Karpas-422 (cell line): ENCODE measurements around the gene DNAJA4. TPM values are rescaled to one million over a fixed set of nuclear protein-coding genes. Genes with fewer than 3 reads are reported as not detected.

Experiments used
- DNase-seq: peaks from one replicate; pipeline ENCODE4 v3.0.0-alpha.2; 2015
- H2AFZ ChIP-seq: fragments of 200-600 bp; sonication (generic); 2 replicates; pipeline ENCODE4 v1.6.1; 2014; ENCODE audit warnings: antibody characterized with exemption, low read length, mixed read lengths
- H3K27ac ChIP-seq: fragments of 200-600 bp; sonication (generic); 2 replicates; pipeline ENCODE4 v1.5.1; 2014; ENCODE audit warnings: mild to moderate bottlenecking, low read length, moderate library complexity
- H3K27me3 ChIP-seq: fragments of 200-600 bp; sonication (generic); 2 replicates; pipeline ENCODE4 v1.6.1; 2014; ENCODE audit warnings: low read length, mixed read lengths
- H3K36me3 ChIP-seq: fragments of 200-600 bp; sonication (generic); 2 replicates; pipeline ENCODE4 v1.6.1; 2014; ENCODE audit warnings: low read length, mixed read lengths; ENCODE audit not compliant: insufficient read depth
- H3K4me1 ChIP-seq: fragments of 200-600 bp; sonication (generic); 2 replicates; pipeline ENCODE4 v1.6.1; 2014; ENCODE audit warnings: mild to moderate bottlenecking, low read length, mixed read lengths
- H3K4me2 ChIP-seq: fragments of 200-600 bp; sonication (generic); 2 replicates; pipeline ENCODE4 v1.6.1; 2014; ENCODE audit warnings: low read length, low read depth, mild to moderate bottlenecking; ENCODE audit not compliant: poor library complexity, severe bottlenecking
- H3K4me3 ChIP-seq: fragments of 200-600 bp; sonication (generic); 2 replicates; pipeline ENCODE4 v1.5.1; 2014; ENCODE audit warnings: mild to moderate bottlenecking, antibody characterized with exemption, low read length, mixed read lengths
- H3K79me2 ChIP-seq: fragments of 200-600 bp; sonication (generic); 2 replicates; pipeline ENCODE4 v1.6.1; 2014; ENCODE audit warnings: mild to moderate bottlenecking, low read length, mixed read lengths
- H3K9ac ChIP-seq: fragments of 200-600 bp; sonication (generic); 2 replicates; pipeline ENCODE4 v1.6.0; 2014; ENCODE audit warnings: low read length
- H3K9me2 ChIP-seq: fragments of 200-600 bp; sonication (generic), shearing (Covaris generic); replicated peaks from 2 replicates; pipeline ENCODE4 v1.6.0; 2014; ENCODE audit warnings: mild to moderate bottlenecking, low read length, moderate library complexity; ENCODE audit not compliant: insufficient read depth
- H3K9me3 ChIP-seq: fragments of 300-700, 200-600 bp; sonication (generic); 2 replicates; pipeline ENCODE4 v1.6.1; 2014; ENCODE audit warnings: low read length, mixed read lengths
- H4K20me1 ChIP-seq: fragments of 200-600 bp; sonication (generic); 2 replicates; pipeline ENCODE4 v1.6.1; 2014; ENCODE audit warnings: mild to moderate bottlenecking, antibody characterized with exemption, low read length, low read depth; ENCODE audit not compliant: insufficient read depth
- total RNA-seq: library from RNA; depleted of rRNA; stranded (reverse); fragments of >200 nt; shearing (Covaris generic); gene quantifications from 2 replicates; pipeline ENCODE4 v1.2.3, GENCODE V29; 2014; ENCODE audit warnings: low replicate concordance

The DNAJA4 gene
- total RNA-seq, 1 experiment from 2014 or later: not detected

- Histone ChIP-seq H3K9me3 (no peaks in the 10 kb centered on the region), H2AFZ (peak within 1 kb of the TSS; percentile 88), H3K27me3 (no peaks in the 10 kb centered on the region), H3K9me2 (no peaks in the 10 kb centered on the region), H3K79me2 (peaks cover 39% of the 10 kb centered on the region), H4K20me1 (no peaks in the 10 kb centered on the region), H3K36me3 (no peaks in the 10 kb centered on the region), H3K4me1 (peaks cover 17% of the 10 kb centered on the region), H3K4me3 (peak within 1 kb of the TSS; percentile 94), H3K9ac (peak within 1 kb of the TSS; percentile 87), H3K27ac (peak within 1 kb of the TSS; percentile 35; the same call in 1 of the 2 replicates), H3K4me2 (peak within 1 kb of the TSS; percentile 99)
- peak; percentile 98 for DNase-seq
Observed at GRCh38 chr15:78299101-78299930, 35.0 kb downstream of the DNAJA4 start, which contains the start of gene SKIC8. SKIC8 (minus strand) TSS chr15:78299609; CDS start chr15:78295686, 3,923 bp downstream.

- no peak overlapping the region for H3K27ac ChIP-seq
- H4K20me1 ChIP-seq: no peaks in the 10 kb centered on the region
- no peaks in the 10 kb centered on the region for H3K27me3 ChIP-seq
- H3K9me3 ChIP-seq: no peaks in the 10 kb centered on the region
- H3K9ac ChIP-seq: no peak overlapping the region
- DNase-seq: no peak
- peaks cover 30% of the 10 kb centered on the region for H3K79me2 ChIP-seq
- H2AFZ ChIP-seq: no peak overlapping the region
- peaks cover 17% of the 10 kb centered on the region for H3K4me1 ChIP-seq
- H3K4me2 ChIP-seq: no peak overlapping the region
- H3K36me3 ChIP-seq: no peaks in the 10 kb centered on the region
- no peaks in the 10 kb centered on the region for H3K9me2 ChIP-seq
- H3K4me3 ChIP-seq: no peak overlapping the region
Observed at GRCh38 chr15:78301326-78301725, 37.0 kb downstream of the DNAJA4 start.

GRCh38 chr15:78301828-78302227 is 37.5 kb downstream of the DNAJA4 start:
- H3K4me3 ChIP-seq: no peak overlapping the region
- H3K4me2 ChIP-seq: no peak overlapping the region
- no peaks in the 10 kb centered on the region for H3K27me3 ChIP-seq
- H3K9me3 ChIP-seq: no peaks in the 10 kb centered on the region
- H3K36me3 ChIP-seq: no peaks in the 10 kb centered on the region
- H3K4me1 ChIP-seq: peaks cover 17% of the 10 kb centered on the region
- H3K9me2 ChIP-seq: no peaks in the 10 kb centered on the region
- peaks cover 25% of the 10 kb centered on the region for H3K79me2 ChIP-seq
- DNase-seq: no peak
- H2AFZ ChIP-seq: 0 out of 2 replicates have a peak overlapping the region, but pooled peaks have one; percentile 32
- H3K27ac ChIP-seq: no peak overlapping the region
- H4K20me1 ChIP-seq: no peaks in the 10 kb centered on the region
- no peak overlapping the region for H3K9ac ChIP-seq

GRCh38 chr15:78302579-78303312 is 38.4 kb downstream of the DNAJA4 start:
- no peaks in the 10 kb centered on the region for H4K20me1 ChIP-seq
- no peaks in the 10 kb centered on the region for H3K36me3 ChIP-seq
- peaks cover 14% of the 10 kb centered on the region for H3K4me1 ChIP-seq
- no peaks in the 10 kb centered on the region for H3K9me2 ChIP-seq
- H3K27me3 ChIP-seq: no peaks in the 10 kb centered on the region
- H3K79me2 ChIP-seq: peaks cover 16% of the 10 kb centered on the region
- no peak for DNase-seq
- H3K9me3 ChIP-seq: no peaks in the 10 kb centered on the region
- no peak overlapping the region for H3K27ac ChIP-seq
- H3K4me2 ChIP-seq: no peak overlapping the region
- no peak overlapping the region for H3K4me3 ChIP-seq
- H3K9ac ChIP-seq: no peak overlapping the region
- H2AFZ ChIP-seq: no peak overlapping the region

- no peaks in the 10 kb centered on the region for H4K20me1 ChIP-seq
- no peaks in the 10 kb centered on the region for H3K9me3 ChIP-seq
- no peaks in the 10 kb centered on the region for H3K79me2 ChIP-seq
- H3K9ac ChIP-seq: no peak overlapping the region
- H3K4me3 ChIP-seq: no peak overlapping the region
- peaks cover 8% of the 10 kb centered on the region for H3K4me1 ChIP-seq
- no peak for DNase-seq
- H3K27ac ChIP-seq: no peak overlapping the region
- H3K4me2 ChIP-seq: no peak overlapping the region
- no peaks in the 10 kb centered on the region for H3K27me3 ChIP-seq
- H2AFZ ChIP-seq: no peak overlapping the region
- no peaks in the 10 kb centered on the region for H3K9me2 ChIP-seq
- no peaks in the 10 kb centered on the region for H3K36me3 ChIP-seq
Observed at GRCh38 chr15:78304216-78305066, 40.1 kb downstream of the DNAJA4 start.

- Histone ChIP-seq H3K79me2 (no peaks in the 10 kb centered on the region), H3K4me1 (peaks cover 3% of the 10 kb centered on the region), H2AFZ (no peak overlapping the region), H3K27me3 (no peaks in the 10 kb centered on the region), H3K4me3 (no peak overlapping the region), H4K20me1 (no peaks in the 10 kb centered on the region), H3K9me2 (no peaks in the 10 kb centered on the region), H3K9ac (no peak overlapping the region), H3K36me3 (no peaks in the 10 kb centered on the region), H3K9me3 (no peaks in the 10 kb centered on the region), H3K27ac (no peak overlapping the region), H3K4me2 (no peak overlapping the region)
- DNase-seq: no peak
Observed at GRCh38 chr15:78306176-78306774, 41.9 kb downstream of the DNAJA4 start.

GRCh38 chr15:78307976-78308375 is 43.6 kb downstream of the DNAJA4 start:
- no peaks in the 10 kb centered on the region for H3K9me3 ChIP-seq
- H2AFZ ChIP-seq: no peak overlapping the region
- no peaks in the 10 kb centered on the region for H3K79me2 ChIP-seq
- no peak overlapping the region for H3K27ac ChIP-seq
- no peak overlapping the region for H3K9ac ChIP-seq
- H3K4me3 ChIP-seq: no peak overlapping the region
- H4K20me1 ChIP-seq: no peaks in the 10 kb centered on the region
- H3K4me1 ChIP-seq: peaks cover 3% of the 10 kb centered on the region
- H3K36me3 ChIP-seq: no peaks in the 10 kb centered on the region
- DNase-seq: no peak
- no peaks in the 10 kb centered on the region for H3K9me2 ChIP-seq
- no peak overlapping the region for H3K4me2 ChIP-seq
- no peaks in the 10 kb centered on the region for H3K27me3 ChIP-seq
